GM18858 (cell line): Measurements from ENCODE around the gene COX6B1.
"Not testable (repeated sequence)": the region's sequence is repeated elsewhere in the genome, so short reads cannot be mapped to it uniquely, and the experiment has no call there.

Experiments used
- ATAC-seq: cut with Tn5 transposase; IDR thresholded peaks from one replicate; pipeline ENCODE4 v1.9.1; 2021; ENCODE audit not compliant: unreplicated experiment

The COX6B1 gene

GRCh38 chr19:35665157-35665556, 17.0 kb downstream of the COX6B1 start:
- no peak for ATAC-seq

GRCh38 chr19:35665604-35666003, 17.5 kb downstream of the COX6B1 start:
- no peak for ATAC-seq

- no peak for ATAC-seq
Measured at GRCh38 chr19:35666251-35666913, 18.3 kb downstream of the COX6B1 start, which contains the start of gene UPK1A. UPK1A (plus strand) TSS chr19:35666517; CDS start chr19:35666813, 296 bp downstream.

- no peak for ATAC-seq
Measured at GRCh38 chr19:35669566-35669965, 21.4 kb downstream of the COX6B1 start.

- ATAC-seq, result no peak
Measured at GRCh38 chr19:35669974-35670373, 21.9 kb downstream of the COX6B1 start.

- ATAC-seq, result no peak
Measured at GRCh38 chr19:35670686-35671085, 22.6 kb downstream of the COX6B1 start.

- ATAC-seq, result no peak
Measured at GRCh38 chr19:35671818-35672217, 23.7 kb downstream of the COX6B1 start.

- no peak for ATAC-seq
Measured at GRCh38 chr19:35673121-35673804, 25.1 kb downstream of the COX6B1 start.

GRCh38 chr19:35675589-35676140, 27.5 kb downstream of the COX6B1 start:
- no peak for ATAC-seq

GRCh38 chr19:35689836-35690235, 41.7 kb downstream of the COX6B1 start:
- ATAC-seq, result no peak

- not testable (repeated sequence) for ATAC-seq
Measured at GRCh38 chr19:35691106-35691505, 43.0 kb downstream of the COX6B1 start.

- ATAC-seq, result no peak
Measured at GRCh38 chr19:35692010-35692409, 43.9 kb downstream of the COX6B1 start.

GRCh38 chr19:35693422-35693821, 45.3 kb downstream of the COX6B1 start:
- ATAC-seq, result no peak

- peak; percentile 62 for ATAC-seq
Measured at GRCh38 chr19:35693835-35694599, 45.9 kb downstream of the COX6B1 start.

GRCh38 chr19:35695895-35696422, 47.8 kb downstream of the COX6B1 start:
- ATAC-seq, result no peak

GRCh38 chr19:35696835-35697234, 48.7 kb downstream of the COX6B1 start:
- no peak for ATAC-seq

GRCh38 chr19:35702223-35703012, 54.3 kb downstream of the COX6B1 start:
- ATAC-seq, result peak; percentile 93

- no peak for ATAC-seq
Measured at GRCh38 chr19:35703343-35703742, 55.2 kb downstream of the COX6B1 start.

GRCh38 chr19:35704218-35704617, 56.1 kb downstream of the COX6B1 start, which contains the start of gene ZBTB32:
ZBTB32 (plus strand) TSS chr19:35704558; CDS start chr19:35714627, 10,069 bp downstream.
- ATAC-seq, result no peak
